Skeletal muscle cell (primary cell): ENCODE data around the gene ZNF835.

Source experiments
- DNase-seq: peaks from one replicate; pipeline ENCODE4 v3.0.0-alpha.2; 2010; ENCODE audit warnings: low read depth
- H3K4me3 ChIP-seq: 2 replicates; pipeline ENCODE4 v1.5.1; 2011; ENCODE audit warnings: low read depth, mild to moderate bottlenecking, control low read depth, low read length, moderate library complexity

ZNF835 gene

DNA sequence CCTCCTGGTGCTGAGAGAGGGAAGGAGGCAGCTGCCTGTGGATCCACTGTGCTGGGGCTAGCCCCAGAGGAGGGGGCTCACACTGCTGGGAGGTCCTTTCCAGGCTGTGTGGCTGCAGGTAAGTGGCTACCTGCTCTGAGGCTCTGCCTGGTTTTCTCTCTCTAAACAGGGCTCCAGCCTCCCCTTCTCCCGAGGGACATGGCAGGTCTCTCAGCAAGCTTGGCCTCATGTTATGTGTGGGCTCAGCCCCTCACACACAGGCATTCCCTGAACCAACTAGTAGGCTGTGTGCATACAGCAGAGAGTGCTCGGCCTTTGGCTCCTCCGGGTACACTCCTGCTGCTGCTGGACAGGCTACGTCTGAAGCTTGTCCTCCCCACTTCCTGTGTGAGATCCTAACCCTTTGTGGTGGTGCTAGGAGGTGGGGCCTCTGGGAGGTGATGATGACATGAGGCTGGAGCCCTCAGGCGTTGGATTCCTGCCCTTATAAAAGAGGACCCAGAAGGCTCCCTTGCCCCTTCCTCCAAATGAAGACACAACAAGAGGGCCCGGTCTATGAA is 4.2 kb downstream of the ZNF835 start:
- H3K4me3 ChIP-seq = no peak overlapping the region
- no peak for DNase-seq

- H3K4me3 ChIP-seq = no peak overlapping the region
- no peak for DNase-seq
Observed at GRCh38 chr19:56664511-56664910, 7.0 kb downstream of the ZNF835 start.

DNA sequence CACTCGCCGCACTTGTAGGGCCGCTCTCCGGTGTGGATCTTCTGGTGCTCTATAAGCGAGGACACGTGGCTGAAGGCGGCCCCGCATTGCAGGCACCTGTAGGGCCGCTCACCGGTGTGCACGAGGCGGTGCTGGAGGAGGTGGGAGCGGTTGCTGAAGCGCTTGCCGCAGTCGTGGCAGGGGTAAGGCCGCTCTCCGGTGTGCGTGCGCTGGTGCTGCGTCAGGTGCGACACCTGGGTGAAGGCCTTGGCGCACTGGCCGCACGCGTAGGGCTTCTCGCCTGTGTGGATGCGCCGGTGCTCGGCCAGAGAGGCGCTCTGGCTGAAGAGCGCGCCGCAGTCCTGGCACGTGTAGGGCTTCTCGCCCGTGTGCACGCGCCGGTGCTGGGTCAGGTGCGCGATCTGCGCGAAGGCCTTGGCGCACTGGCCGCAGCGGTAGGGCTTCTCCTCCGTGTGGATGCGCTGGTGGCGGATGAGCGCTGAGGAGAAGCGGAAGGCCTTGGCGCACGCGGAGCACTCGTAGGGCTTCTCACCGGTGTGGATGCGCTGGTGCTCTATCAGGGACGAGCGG is 7.5 kb downstream of the ZNF835 start:
- H3K4me3 ChIP-seq = no peak overlapping the region
- DNase-seq = no peak

DNA sequence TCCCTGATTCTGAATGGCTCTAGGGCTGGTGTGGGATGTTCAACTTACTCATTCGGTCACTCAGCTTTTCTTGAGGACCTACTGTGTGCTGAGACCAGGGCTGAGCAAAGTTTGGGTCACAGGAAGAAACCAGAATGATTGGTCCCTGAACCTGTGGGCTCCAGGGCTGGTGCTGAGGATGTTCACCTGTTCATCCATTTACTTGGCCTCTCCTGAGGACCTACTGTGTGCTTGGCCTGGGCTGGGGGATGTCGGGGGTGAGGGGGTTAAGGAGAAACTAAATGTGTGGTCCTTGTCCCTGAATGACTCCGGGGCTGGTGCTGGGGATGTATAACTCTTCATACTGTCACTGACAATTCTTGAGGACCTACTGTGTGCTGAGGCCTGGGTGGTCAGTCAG is 10.3 kb downstream of the ZNF835 start:
- no peak for DNase-seq
- H3K4me3 ChIP-seq = no peak overlapping the region

DNA sequence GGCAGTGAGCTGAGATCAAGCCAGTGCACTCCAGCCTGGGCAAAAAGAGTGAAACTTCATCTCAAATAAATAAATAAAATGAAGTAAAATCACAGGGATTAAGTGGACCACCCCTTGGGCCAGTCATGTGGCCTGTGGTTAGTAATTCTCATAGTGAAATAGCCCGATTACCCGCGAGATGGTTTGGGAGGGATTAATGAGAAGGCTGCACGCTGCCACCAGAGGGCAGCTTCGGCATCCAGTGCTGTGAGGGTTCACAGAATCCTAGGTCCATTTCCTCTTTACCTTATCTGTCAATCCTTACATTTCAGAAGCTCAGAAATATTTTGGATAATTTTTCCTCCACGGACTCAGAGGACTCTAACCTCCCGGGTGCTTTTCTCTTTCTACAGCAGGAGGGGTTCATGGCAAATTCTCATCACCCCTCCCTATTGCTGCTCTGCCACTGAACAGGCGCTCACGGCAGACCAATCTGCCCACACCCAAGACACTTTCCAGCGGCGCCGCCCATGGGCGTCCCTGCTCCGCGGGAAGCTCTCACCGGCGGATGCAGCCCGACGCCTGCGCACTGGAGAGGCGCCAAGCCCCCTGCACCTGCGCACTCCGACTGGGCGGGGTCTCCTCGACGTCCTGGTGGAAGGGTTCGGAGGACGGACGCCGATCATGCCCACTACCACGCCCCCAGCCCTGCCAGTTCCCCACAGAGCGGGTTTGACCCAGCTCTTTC is 11.0 kb downstream of the ZNF835 start:
- DNase-seq = no peak
- no peak overlapping the region for H3K4me3 ChIP-seq

- DNase-seq = no peak
- no peak overlapping the region for H3K4me3 ChIP-seq
Observed at GRCh38 chr19:56654151-56654550, 17.4 kb downstream of the ZNF835 start.

GRCh38 chr19:56643460-56643955 is 28.0 kb downstream of the ZNF835 start:
- no peak for DNase-seq
- H3K4me3 ChIP-seq = no peak overlapping the region

DNA sequence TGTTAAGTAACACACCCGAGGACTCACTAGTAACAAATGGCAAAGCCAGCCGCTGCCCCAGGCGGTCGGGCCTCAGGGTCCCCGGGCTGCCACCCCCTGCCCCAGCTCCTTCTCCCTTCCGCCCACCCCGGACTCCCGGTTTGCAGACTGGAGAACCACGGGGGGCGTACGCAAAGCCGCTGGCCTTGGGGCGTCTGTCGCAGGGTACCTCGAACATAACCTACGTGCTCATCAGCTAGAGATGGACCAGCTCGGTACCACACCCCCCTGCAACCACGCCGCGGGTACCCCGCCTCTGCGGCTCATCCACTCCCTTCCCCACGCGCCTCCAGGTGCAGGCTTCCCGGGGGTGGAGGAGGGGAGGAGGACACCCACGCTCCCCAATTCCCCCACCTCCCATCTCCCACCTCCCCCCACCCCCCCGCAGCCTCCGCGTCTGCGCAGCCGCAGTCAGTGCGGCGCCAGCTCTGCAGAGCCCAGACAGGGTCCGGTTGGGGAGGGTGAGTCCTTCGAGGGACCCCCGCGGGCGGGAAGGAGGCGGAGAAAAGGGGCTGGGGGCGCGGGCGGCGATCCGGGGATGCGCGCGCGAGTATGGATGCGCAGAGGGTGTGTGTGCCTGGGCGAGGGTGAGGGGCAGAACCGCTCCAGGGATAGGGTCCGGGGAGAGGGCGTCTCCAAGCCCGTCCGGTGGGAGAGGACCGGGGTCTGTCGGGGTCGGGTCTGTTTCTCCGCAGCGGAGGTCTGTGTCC is 28.7 kb downstream of the ZNF835 start, which contains the start of gene SMIM17:
Gene SMIM17 (plus strand): TSS at position 449 of the 749 bp plus-strand sequence. CDS start 2,509 bp downstream, outside the sequence.
- DNase-seq = no peak
- no peak within 1 kb of the TSS for H3K4me3 ChIP-seq

GRCh38 chr19:56639217-56639616 is 32.3 kb downstream of the ZNF835 start:
- DNase-seq = no peak

DNA sequence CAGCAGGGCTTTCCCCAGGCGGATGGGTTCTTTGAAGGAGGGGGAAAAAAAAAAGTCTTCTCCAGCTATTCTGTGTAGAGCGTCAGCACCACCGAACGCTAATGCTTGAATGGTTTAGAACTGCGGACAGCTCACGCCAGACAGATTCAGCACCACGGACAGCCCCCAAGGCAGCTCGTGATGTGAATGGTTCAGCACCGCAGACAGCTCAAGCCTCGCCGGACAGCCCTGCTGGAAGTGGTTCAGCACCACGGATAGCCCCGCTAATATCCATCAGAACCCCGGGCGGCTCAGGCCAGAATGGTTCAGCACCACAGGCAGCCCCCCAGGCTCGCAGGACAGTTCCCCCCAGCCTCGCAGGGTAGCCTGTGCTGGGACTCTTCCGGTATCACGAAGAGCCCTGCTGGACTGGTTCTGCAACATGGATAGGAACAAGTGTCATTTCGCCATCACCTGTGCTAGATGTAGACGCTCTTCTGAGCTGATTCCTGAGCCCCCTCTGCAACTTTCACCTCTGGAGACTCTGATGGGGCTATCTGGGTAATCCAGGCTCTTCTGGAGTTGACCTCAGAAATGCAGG is 33.5 kb downstream of the ZNF835 start:
- peak; percentile 47 for DNase-seq
- no peak overlapping the region for H3K4me3 ChIP-seq

More at GRCh38 chr19:56639217-56639616, 32.3 kb downstream of the ZNF835 start:
- no peak overlapping the region for H3K4me3 ChIP-seq

DNA sequence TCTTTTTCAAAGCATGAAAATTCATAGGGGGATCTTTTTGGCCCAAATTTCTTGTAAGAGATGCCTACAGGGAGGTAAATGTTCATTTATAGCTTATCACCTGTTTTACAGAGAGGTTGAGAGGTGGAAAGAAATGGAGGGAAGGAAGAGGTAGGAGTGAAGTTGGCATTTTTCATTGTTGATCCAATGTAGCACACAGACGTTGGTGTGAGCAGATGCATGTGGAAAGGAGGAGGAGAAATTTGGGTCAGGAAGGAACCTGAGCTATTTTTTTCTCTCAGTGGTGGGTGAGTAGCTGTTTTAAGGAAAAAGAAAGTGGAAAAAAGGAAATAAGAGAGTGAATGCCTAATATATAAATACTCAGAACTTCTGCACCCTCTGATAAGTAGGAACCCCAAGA is 38.5 kb downstream of the ZNF835 start:
- H3K4me3 ChIP-seq = no peak overlapping the region
- DNase-seq = no peak

DNA sequence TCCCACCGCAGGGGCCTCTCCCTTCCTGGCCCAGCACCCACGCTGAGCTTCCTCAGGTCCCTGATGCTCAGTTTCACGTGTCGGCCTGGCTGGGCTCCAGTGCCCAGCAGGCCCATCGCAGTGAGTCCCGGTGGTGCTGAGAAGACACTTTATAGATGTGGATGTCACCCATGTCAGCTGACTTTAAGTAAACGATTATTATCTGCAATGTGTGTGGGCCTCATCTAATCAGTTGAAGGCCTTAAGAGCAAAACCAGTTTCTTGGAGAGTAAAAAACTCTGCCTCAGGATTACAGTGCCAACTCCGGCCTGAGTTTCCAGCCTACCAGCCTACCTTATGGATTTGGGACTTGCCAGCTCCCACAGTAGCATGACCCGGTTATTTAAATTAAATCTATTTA is 45.8 kb downstream of the ZNF835 start:
- no peak for DNase-seq
- H3K4me3 ChIP-seq = no peak overlapping the region

DNA sequence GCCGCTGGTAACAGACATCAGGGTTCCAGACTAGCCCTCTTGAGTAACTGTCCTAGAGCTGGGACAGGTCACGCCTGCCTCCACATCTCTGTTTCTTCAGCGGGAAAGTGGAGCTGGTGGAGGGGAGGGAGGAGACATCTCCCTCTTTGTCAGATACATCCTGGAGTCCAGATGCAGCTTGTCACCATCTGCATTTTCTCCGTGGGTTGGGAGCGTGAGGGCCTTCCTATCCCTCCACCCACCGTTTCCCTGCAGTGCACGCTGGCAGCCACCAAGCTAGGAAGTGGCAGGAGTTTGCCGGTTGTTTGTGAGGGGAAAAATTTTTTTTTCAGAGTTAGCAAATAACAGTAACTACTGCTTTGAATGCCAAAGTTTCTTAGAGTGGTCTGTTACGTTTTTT is 48.6 kb downstream of the ZNF835 start:
- H3K4me3 ChIP-seq = no peak overlapping the region
- no peak for DNase-seq

DNA sequence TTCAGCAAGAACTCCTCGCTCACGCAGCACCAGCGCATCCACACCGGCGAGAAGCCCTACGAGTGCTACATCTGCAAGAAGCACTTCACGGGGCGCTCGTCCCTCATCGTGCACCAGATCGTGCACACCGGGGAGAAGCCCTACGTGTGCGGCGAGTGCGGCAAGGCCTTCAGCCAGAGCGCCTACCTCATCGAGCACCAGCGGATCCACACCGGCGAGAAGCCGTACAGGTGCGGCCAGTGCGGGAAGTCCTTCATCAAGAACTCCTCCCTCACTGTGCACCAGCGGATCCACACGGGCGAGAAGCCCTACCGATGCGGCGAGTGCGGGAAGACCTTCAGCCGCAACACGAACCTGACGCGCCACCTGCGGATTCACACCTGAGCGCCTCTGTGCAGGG is 49.2 kb downstream of the ZNF835 start:
- no peak overlapping the region for H3K4me3 ChIP-seq
- no peak for DNase-seq

DNA sequence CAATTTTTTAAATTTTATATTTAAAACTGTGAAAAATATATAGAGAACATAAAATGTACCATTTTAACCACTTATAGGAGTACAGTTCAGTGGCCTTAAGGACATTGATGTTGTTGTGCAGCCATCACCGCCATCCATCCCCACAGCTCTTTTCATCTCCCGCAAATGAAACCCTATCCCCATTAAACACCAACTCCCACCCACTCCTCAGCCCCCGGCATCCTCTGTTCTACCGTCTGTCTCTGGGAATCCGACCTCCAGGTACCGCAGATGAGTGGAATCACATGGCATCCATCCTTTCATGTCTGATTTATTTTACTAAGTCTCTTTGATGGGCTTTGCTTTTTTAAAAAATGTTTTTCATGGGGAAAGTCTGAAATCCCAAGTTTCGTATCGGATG is 52.4 kb downstream of the ZNF835 start:
- H3K4me3 ChIP-seq = no peak overlapping the region
- DNase-seq = no peak

GRCh38 chr19:56617531-56617930 is 54.0 kb downstream of the ZNF835 start:
- H3K4me3 ChIP-seq = no peak overlapping the region
- no peak for DNase-seq

GRCh38 chr19:56613639-56614038 is 57.9 kb downstream of the ZNF835 start:
- DNase-seq = no peak

GRCh38 chr19:56612737-56613136 is 58.8 kb downstream of the ZNF835 start:
- no peak for DNase-seq
- H3K4me3 ChIP-seq = no peak overlapping the region

More at GRCh38 chr19:56613639-56614038, 57.9 kb downstream of the ZNF835 start:
- no peak overlapping the region for H3K4me3 ChIP-seq
